Activated CD4-positive, alpha-beta T cell treated with anti-CD3 and anti-CD28 coated beads, Interleukin-2, amount 50 U/mL, for 24 hours (primary cell): ENCODE measurements around the gene NPFFR1.
"Not testable (repeated sequence)": the region's sequence is repeated elsewhere in the genome, so short reads cannot be mapped to it uniquely, and the experiment has no call there.

Source experiments
- DNase-seq, 2 donors: peaks; one replicate each; pipeline ENCODE4 v3.0.0-alpha.2; 2020; ENCODE audit warnings: low read depth in 1 of 2, low spot score in 1 of 2

NPFFR1 gene

DNA sequence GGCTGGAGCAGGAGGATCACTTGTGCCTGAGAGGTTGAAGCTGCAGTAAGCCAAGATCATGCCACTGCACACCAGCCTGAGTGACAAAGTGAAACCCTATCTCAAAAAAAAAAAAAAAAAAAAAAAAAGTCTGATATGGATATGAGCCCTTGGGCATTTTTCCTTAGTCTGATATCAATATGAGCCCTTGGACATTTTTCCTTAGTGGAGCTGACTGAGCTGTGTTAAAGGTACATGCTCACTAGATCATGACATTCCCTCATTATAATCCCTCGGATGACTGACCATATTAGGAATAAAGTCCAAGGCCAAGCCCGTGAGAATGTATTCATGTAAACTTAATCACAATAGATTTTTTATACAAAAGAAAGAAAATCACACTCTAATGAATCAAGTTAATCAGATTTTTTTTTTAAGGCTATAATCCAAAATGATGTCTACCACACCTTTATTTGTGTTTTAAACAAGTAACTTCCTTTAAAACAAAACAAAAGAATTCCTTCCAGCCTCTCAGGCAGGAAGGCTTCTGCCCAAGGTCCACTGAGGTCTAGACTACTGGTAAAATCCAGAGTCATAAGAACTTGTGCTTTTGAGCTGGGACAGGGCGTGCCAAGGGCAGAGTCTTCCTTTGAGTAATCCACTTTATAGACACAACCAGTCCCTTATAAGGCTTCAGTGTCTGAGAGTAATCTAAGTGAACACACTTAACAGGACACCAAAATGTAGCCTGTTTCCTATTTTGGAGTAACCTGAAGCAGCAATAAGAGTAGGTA lies 56.1 kb downstream of the NPFFR1 start:
- DNase-seq, result no peak

DNA sequence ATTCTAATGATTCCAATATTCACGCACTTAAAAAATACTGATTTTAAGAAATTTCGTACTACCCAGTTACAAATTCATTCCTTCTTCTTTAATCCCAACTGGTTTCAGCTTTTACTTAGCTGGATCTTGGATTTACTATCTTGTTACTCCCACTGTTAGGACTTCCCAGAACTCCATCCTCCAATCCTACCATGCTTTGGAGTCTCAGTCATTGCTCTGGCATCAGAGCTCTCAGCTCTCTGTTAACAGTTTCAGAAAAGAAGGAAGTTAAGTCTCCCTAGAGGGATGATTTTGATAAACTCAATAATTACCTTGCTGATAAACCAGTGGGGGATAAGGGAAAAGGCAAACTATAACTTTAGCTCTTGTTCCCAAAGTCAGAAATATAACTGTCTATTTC lies 60.1 kb downstream of the NPFFR1 start:
- DNase-seq, result no peak

DNA sequence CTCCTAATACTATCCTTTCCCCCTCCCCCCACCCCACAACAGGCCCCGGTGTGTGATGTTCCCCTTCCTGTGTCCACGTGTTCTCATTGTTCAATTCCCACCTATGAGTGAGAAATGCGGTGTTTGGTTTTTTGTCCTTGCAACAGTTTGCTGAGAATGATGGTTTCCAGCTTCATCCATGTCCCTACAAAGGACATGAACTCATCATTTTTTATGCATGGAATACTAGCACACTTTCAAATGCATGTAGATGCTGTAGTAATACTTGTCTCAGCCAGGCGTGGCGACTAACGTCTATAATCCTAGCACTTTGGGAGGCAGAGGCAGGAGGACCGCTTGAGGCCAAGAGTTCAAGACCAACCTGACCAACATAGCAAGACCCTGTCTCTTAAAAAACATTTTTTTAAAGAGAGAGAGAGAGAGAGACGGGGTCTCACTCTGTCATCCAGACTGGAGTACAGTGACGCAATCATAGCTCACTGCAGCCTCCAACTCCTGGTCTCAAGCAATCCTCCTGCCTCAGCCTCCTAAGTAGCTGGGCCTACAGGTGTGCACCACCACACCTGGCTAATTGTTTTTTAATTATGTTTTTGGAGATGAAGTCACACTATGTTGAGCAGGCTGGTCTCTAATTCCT lies 60.9 kb downstream of the NPFFR1 start:
- not testable (repeated sequence) for DNase-seq

DNA sequence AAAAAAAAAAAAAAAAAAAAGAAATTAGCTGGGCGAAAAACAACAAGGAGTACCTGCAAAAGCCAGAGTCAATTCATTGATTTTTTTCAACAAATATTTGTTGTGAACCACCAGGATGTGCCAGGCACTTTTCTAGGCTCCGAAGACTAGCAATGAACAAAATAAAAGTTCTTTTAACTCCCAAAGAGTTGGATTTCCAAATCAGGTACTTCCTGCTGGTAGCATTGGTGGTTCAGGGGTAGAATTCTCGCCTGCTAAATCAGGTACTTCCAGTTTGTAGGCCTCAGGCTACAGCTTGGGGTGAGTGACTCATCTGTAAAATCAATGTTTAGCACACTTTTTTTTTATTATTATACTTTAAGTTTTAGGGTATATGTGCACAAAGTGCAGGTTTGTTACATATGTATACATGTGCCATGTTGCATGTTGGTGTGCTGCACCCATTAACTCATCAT lies 61.4 kb downstream of the NPFFR1 start:
- no peak for DNase-seq

DNA sequence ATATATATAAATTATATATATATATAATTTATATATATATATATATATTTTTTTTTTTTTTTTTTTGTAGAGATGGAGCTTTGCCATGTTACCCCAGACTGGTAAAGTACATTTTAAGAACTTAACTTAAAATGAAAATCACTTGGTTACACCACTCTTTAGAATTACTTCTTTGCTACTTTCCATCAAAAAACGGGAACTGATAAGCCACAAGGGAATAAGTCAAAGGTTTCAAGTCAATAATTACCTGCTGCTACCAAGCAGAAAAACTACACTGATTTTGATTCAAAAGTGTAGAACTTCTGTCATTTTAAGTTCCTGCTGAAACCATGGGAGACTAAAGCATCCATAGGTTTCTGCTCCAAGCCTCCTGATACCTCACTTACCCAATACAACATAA lies 62.8 kb downstream of the NPFFR1 start:
- no peak for DNase-seq

DNA sequence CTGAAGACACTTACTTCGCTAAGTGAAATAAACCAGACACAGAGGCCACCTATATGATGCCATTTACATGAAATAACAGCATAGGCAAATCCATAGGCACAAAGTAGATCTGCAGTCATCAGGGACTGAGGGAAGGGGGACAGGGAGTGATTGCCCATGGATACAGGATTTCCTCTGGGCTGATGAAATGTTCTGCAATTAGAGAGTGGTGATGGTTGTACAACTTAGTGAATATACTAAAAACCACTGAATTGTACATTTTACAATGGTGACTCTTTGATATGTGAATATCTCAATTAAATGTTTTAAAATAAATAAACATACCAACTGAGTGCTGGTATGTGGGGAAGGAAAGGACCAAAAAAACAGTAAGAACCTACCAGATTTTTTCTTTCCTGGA lies 70.9 kb downstream of the NPFFR1 start:
- DNase-seq, result no peak

DNA sequence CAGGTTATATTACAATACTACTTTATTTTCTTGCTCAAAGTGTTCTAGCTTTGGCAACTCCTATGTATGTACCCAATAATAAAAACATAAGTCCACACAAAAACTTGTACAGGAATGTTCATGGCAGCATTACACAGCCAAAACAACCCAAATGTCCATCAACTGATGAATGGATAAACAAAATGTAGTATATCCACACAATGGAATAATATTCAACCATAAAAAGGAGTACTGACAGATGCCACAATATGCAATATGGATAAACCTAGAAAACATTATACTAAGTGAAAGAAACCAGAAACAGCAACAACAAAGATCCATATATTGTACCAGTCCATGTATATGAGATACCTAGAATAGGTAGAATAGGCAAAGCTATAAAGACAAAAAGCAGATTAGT lies 71.5 kb downstream of the NPFFR1 start:
- DNase-seq, result no peak

DNA sequence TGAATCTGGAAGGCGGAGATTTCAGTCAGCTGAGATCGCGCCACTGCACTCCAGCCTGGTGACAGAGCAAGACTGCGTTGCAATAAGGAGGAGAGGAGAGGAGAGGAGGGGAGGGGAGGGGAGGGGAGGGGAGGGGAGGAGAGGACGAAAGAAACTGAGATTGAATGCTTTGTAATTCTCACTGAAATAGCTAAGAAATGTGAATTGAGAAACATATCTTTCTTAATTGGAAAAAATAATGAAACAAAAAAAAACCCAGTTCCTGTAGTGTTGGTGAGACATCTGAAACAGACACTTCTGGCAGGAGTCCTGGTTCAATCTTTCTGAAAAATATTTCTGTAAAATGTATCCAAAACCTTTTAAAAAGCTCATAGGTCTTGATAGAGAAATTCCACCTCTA lies 77.0 kb downstream of the NPFFR1 start:
- DNase-seq, result no peak

DNA sequence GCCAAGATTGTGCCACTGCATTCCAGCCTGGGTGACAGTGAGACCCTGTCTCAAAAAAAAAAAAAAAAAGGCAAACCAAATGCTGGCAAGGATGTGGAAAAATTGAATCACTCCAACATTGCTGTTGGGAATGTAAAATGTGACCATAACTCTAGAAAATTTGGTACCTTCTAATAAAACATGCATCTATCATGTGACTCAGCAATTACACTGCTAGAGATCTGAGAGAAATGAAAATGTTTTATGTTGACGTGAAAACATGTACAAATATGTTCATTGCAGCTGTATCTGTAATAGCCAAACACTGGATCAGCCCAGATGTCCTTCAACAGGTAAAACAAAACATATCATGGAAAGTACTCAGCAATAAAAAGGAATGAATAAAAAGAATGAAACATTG lies 82.7 kb downstream of the NPFFR1 start:
- DNase-seq, result no peak

DNA sequence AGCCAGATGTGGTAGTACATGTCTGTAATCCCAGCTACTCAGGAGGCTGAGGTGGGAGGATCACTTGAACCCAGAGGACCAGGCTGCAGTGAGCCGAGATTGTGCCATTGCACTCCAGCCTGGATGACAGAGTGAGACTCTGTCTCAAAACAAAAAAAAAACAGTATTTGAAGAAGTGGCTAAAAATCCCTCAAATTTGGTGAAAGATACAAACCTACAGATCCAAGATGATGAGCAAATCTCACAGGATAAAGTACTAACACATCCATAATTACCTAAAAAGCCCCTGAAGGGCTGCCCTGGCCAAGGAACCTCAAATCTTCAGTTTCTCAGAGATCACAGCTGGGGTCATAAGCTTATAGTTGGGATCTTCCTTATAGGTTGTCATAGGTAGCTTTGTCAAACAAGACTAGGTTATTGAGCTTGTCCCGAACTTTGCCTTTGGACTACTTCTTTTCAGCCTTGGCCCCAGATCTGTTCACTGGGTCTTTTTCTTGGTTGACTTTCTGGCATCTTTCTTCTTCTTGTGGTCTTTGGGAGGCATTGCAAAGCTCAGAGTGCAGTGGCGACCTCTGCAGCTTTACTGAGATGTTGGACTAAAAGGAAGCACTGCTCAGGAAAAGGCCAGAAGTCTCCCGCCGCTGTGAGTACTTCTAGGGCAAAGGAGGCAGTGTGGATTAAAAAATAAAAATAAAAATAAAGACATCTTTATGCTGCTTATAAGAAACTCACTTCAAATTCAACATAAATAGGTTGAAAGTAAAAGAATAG lies 84.9 kb downstream of the NPFFR1 start:
- no peak for DNase-seq
